ENCODE measurements around the gene AFAP1. TPM values are rescaled to one million over a fixed set of nuclear protein-coding genes. Genes with fewer than 3 reads are reported as not detected.

Gene AFAP1
- total RNA-seq, 2 donors from 2014 or later, result 29.7 to 43.9 TPM

DNA sequence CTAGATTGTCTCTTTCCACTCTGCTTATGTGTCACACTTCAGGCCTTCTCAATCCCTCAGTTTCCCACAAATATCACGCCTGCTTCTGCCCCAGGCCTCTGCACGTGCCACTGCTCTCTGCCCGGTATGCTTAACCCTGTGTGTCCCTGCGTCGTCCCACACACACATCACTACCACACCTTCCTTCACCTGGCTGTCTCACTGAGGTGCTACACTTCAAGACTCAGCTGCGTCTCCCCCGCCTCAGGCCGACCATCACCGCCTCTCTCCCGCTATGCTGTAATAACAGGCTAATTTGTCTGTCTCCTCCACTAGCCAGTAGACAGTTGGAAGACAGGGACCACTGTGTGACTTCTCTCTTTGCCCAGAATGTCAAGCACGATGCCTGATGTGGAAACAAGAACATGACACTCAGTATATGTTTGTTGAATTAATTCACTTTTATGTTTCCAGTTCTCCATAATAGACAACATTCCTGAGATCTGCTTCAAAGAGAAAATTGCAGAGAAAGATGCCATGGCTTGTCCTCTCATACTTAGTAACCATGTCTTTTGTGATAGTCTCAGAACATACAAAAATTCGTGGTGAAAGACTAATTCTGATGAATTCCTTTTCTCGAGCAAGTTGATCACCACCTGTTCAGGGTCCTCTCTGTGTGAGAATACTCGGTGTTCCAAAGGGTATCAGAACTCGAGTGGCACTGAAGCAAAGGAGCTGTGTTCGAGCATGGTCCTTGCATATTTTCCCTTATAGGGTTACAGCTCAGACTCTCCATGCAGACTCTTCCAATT lies 54.2 kb downstream of the AFAP1 start:
- no peaks in the 10 kb centered on the region for H3K9me3 ChIP-seq
- no peak for DNase-seq
- no peak overlapping the region for H3K9ac ChIP-seq (ENCODE audit: low read depth in 2 of 2, low read length in 2 of 2)
- H3K4me3 ChIP-seq, result no peak overlapping the region
- intact Hi-C loops (cut with DNase I), result no loop called here
- H3K4me1 ChIP-seq, result no peaks in the 10 kb centered on the region
- peak overlapping the region; percentile 3 for H3K27ac ChIP-seq
- no peaks in the 10 kb centered on the region for H3K36me3 ChIP-seq
- TF ChIP-seq CTCF (IDR thresholded peaks at IDR 0.05), result no peak
- H3K27me3 ChIP-seq, result no peaks in the 10 kb centered on the region

DNA sequence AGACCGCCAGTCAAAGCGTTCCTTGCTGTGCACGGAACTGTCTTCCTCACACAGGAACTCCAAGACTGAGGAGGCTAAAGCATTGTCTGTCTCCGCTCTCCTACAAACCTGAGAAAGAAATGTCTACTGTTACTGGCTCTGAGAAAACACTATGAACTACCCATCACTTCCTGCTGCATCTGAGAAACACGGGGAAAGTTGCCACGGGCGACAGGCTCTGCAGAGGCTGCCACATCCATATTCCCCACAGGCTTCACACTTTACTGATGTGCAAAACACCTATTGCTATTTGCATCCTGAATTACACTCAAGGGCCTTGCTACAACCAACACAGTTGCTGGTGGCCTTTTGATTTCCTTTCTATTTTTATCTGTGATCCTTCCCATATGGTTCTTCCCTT lies 59.0 kb downstream of the AFAP1 start:
- Histone ChIP-seq H3K4me1 (no peaks in the 10 kb centered on the region), H3K9me3 (no peaks in the 10 kb centered on the region), H3K9ac (ENCODE audit: low read depth in 2 of 2, low read length in 2 of 2) (no peak overlapping the region), H3K36me3 (no peaks in the 10 kb centered on the region), H3K4me3 (no peak overlapping the region), H3K27ac (no peak overlapping the region), H3K27me3 (no peaks in the 10 kb centered on the region)
- no peak for TF ChIP-seq CTCF (IDR thresholded peaks at IDR 0.05)
- intact Hi-C loops (cut with DNase I), result no loop called here
- no peak for DNase-seq

GRCh38 chr4:7879127-7879526 lies 60.5 kb downstream of the AFAP1 start:
- Histone ChIP-seq H3K9me3 (no peaks in the 10 kb centered on the region), H3K27ac (no peak overlapping the region), H3K36me3 (no peaks in the 10 kb centered on the region), H3K9ac (ENCODE audit: low read depth in 2 of 2, low read length in 2 of 2) (no peak overlapping the region), H3K27me3 (no peaks in the 10 kb centered on the region), H3K4me3 (no peak overlapping the region), H3K4me1 (no peaks in the 10 kb centered on the region)
- intact Hi-C loops (cut with DNase I), result no loop called here
- no peak for DNase-seq
- no peak for TF ChIP-seq CTCF (IDR thresholded peaks at IDR 0.05)

DNA sequence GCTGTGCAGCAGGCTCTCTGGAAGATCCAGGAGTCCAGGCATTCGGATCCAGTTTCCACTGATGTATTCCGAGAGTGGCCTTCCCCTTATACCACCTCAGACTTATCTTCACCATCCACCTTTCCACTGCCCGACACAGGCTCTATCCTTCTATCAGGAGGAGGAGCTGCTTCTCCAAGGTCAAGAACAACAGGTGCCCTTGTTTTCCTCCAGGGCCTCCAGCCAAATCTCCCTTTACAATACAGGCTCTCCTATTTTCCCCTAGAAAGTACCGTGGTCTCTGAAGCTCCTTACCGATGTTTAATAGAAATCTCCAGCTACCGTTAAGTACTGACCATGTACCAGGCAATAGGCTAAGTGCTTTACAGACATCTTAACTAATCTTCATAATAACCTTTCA lies 61.3 kb downstream of the AFAP1 start:
- intact Hi-C loops (cut with DNase I), result no loop called here
- DNase-seq, result no peak
- Histone ChIP-seq H3K36me3 (no peaks in the 10 kb centered on the region), H3K9ac (ENCODE audit: low read depth in 2 of 2, low read length in 2 of 2) (no peak overlapping the region), H3K9me3 (no peaks in the 10 kb centered on the region), H3K4me1 (no peaks in the 10 kb centered on the region), H3K27me3 (no peaks in the 10 kb centered on the region), H3K27ac (no peak overlapping the region), H3K4me3 (no peak overlapping the region)
- TF ChIP-seq CTCF (IDR thresholded peaks at IDR 0.05), result no peak

GRCh38 chr4:7877176-7877575 lies 62.5 kb downstream of the AFAP1 start:
- TF ChIP-seq CTCF (IDR thresholded peaks at IDR 0.05), result no peak
- no peaks in the 10 kb centered on the region for H3K4me1 ChIP-seq
- no peak overlapping the region for H3K27ac ChIP-seq
- no peaks in the 10 kb centered on the region for H3K36me3 ChIP-seq
- no peak for DNase-seq
- no peaks in the 10 kb centered on the region for H3K27me3 ChIP-seq
- H3K4me3 ChIP-seq, result no peak overlapping the region
- intact Hi-C loops (cut with DNase I), result no loop called here
- H3K9me3 ChIP-seq, result no peaks in the 10 kb centered on the region
- H3K9ac ChIP-seq (ENCODE audit: low read depth in 2 of 2, low read length in 2 of 2), result no peak overlapping the region

Data from colonic mucosa (tissue), 4 donors.